EL (cell line): ENCODE data around the gene AANAT.

Source experiments
- DNase-seq: peaks from one replicate; pipeline ENCODE4 v3.0.0-alpha.2; 2016

Gene AANAT

DNA sequence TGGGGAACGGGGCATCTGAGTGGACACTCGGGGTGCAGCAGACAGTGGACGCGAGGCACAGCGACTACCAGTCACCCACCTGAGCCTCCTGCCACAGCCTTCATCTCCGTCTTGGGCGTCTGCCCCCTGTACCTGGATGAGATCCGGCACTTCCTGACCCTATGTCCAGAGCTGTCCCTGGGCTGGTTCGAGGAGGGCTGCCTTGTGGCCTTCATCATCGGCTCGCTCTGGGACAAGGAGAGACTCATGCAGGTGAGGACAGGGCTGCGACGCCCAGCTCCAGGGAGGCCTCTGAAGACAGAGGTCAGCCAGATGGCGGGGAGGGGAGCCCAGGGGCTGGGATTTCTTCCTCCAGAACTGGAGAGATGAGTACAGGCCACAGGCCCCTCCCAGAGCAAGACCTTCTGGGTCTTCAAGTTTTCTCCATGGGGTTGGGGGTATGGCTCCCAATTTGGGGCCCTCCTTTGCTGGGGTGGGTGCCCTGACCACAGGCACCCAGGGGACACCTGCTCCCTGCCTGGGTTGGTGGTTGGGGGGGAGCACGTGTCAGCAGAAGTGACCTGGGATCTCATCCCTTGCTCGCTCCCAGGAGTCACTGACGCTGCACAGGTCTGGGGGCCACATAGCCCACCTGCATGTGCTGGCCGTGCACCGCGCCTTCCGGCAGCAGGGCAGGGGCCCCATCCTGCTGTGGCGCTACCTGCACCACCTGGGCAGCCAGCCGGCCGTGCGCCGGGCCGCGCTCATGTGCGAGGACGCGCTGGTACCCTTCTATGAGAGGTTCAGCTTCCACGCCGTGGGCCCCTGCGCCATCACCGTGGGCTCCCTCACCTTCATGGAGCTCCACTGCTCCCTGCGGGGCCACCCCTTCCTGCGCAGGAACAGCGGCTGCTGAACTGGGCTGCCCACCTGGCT lies 1.9 kb downstream of the AANAT start:
- no peak for DNase-seq

- DNase-seq, result no peak
These were observed 2.8 kb downstream of the AANAT start for GRCh38 chr17:76469991-76470739.

- DNase-seq, result no peak
These were observed 4.3 kb downstream of the AANAT start for GRCh38 chr17:76471498-76472257.

- DNase-seq, result no peak
These were observed 4.8 kb downstream of the AANAT start for GRCh38 chr17:76472258-76472645.

GRCh38 chr17:76472726-76473125 lies 5.3 kb downstream of the AANAT start:
- no peak for DNase-seq

DNA sequence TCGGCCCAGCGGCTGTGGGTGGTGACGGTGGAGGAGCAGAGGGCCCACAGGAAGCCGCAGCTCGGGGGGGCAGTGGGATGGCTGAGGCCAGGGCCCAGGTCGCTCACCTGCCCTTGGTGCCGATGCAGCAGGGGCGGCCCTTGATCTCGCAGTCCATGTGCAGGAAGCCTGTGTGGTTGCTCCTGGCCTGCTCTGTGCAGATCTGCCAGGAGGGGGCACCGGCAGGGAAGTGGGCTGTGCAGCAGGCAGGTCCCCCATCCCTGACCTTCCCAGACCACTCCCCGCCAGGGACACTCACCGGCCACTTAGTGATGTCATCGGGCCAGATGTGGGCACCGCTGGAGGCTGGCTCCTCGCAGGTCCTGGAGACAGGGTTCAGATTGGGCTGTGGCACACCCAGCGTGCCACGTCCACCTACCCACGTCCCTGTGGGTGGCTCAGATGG lies 6.2 kb downstream of the AANAT start:
- DNase-seq, result no peak

DNA sequence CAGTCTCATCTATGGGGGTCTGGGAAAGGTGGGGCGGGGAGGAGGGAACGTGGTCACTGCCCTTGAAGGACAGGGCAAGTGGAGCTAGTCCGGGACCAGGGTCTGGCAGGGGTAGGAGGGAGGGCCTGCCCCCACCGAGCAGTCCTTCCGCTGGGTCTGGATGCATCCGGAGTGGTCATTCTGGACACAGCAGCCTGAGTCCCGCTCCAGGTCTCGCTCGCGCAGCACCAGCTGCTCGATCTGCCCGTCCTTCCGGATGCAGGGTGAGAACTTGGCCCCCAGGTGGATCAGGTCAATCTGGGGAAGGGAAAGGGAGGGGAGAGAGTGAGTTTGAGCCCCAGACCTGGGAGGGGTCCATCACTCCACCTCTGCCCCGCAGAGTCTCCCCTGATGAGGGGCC lies 6.8 kb downstream of the AANAT start:
- no peak for DNase-seq

DNA sequence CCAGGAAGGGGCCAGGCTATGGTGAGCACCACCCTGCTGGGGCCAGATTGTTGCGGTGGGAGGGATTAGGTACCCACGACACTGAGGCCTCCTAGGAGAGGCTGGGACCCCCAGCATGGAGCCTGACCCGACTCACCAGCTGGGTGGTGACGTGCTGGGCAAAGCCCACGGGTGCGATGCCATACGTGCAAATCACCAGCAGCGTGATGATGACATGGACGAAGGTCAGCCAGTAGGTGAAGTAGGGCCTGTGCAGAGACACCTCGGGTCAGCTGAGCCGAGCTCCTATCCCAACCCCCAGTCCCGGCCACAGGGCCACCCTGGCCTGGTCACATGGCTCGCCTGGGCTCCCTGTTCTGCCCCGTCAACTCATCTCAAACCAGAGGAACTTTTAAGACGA lies 7.5 kb downstream of the AANAT start:
- DNase-seq, result no peak

DNA sequence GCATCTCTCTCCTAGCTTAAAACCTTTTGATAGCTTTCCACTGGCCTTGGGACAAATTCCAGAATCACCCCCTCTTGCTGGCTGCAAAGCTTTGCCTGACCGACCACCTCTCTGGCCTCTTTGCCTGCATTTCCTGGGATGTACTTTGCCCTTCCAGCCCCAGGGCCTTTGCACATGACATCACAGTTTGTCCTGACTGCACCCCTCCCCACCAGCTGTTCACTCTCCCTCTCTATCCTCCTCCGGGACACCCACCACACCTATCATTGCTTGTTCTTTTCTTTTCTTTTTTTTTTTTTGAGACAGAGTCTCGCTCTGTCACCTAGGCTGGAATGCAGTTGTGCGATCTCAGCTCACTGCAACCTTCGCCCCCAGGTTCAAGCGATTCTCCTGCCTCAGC lies 7.9 kb downstream of the AANAT start:
- no peak for DNase-seq

- no peak for DNase-seq
These were observed 9.3 kb downstream of the AANAT start for GRCh38 chr17:76476736-76477135.

- no peak for DNase-seq
These were observed 10.2 kb downstream of the AANAT start for GRCh38 chr17:76477576-76477975.

- DNase-seq, result no peak
These were observed 10.7 kb downstream of the AANAT start for GRCh38 chr17:76478097-76478496.

GRCh38 chr17:76478730-76479514 lies 11.5 kb downstream of the AANAT start:
- DNase-seq, result no peak

GRCh38 chr17:76479515-76480060 lies 12.2 kb downstream of the AANAT start:
- no peak for DNase-seq

GRCh38 chr17:76480632-76481031 lies 13.2 kb downstream of the AANAT start:
- no peak for DNase-seq

- DNase-seq, result no peak
These were observed 13.8 kb downstream of the AANAT start for GRCh38 chr17:76481071-76481655.

DNA sequence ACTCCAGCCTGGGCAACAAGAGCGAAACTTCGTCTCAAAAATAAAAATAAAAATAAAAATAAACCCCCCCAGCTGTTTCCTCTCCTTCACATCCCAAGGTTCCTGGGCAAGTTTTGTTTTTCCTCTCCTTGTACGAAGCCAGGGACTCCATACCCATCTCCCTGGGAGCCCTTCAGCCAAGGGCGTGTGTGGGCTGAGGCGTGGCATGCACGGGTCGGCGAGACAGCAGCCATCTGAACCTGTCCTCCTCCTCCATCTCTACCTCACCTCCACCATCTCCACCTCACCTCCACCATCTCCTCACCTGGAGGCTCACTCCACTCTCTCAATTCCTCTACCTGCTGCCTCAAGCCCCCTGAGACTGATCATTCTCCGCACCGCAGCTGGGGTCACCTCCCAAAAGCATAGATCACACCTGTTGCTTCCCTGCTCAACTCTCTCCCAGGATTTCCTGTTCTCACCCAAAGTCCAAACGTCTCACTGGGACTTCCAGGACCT lies 16.9 kb downstream of the AANAT start:
- no peak for DNase-seq

GRCh38 chr17:76485569-76485968 lies 18.2 kb downstream of the AANAT start:
- DNase-seq, result no peak

GRCh38 chr17:76487451-76488192 lies 20.2 kb downstream of the AANAT start:
- DNase-seq, result no peak

DNA sequence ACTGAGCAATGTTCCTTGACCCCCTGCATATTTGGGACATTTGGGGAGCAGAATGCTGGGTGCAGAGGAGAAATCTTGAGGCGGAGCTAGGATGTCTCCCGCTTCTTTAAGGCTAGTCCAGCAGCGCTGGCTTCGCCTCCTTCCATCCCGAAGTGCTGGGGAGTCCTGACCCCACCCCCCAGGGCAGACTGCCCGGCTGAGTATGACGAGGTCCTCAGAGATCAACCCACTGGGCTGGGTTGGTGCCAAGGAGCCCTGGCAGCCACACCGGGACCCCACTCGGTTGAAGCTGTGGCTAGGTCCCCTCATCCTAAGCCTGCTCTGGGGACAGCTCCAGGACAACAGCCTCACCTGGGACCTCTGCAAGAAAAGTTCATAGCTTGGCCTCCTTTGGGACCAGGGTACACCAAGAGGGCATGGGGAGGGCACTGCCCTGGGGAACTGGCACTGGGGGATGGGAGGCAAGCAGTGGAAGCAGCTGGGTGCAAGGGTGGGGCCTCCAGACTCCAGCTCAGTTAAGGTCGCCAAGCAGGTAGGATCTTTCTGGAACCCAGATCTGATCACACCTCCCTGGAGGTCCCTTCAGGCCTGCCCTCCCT lies 22.8 kb downstream of the AANAT start:
- DNase-seq, result no peak
